CD4-positive, alpha-beta T cell (primary cell): ENCODE results near the gene FBXO38. TPM values are rescaled to one million over a fixed set of nuclear protein-coding genes. Genes with fewer than 3 reads are reported as not detected.

Experiments
- ATAC-seq: fragments of 200-7000 bp; cut with Tn5 transposase; one replicate; pipeline ENCODE4 v1.10.0; 2022; ENCODE audit warnings: mild to moderate bottlenecking; ENCODE audit not compliant: poor library complexity
- CTCF ChIA-PET: fragments of 350-600 bp; sonication (Branson Sonifier 250); formaldehyde crosslinking; loops from one replicate; lab custom pipeline; 2021; ENCODE audit warnings: antibody characterized with exemption, inconsistent platforms; lab: Charles Lee
- POLR2A ChIA-PET: fragments of 350-600 bp; sonication (Branson Sonifier 250); formaldehyde crosslinking; loops from one replicate; lab custom pipeline; 2021; ENCODE audit warnings: antibody characterized with exemption, inconsistent platforms; lab: Charles Lee
- DNase-seq, 14 experiments: peaks; one replicate each; pipeline ENCODE4 v3.0.0-alpha.2; 2013 to 2020; ENCODE audit warnings: mixed read lengths in 2 of 14
- H3K27ac ChIP-seq, 2 donors: one replicate each; pipeline versions ENCODE4 v1.5.1 to v1.7.0; 2013; ENCODE audit warnings: low read length in 2 of 2, low read depth in 1 of 2, mild to moderate bottlenecking in 1 of 2
- H3K27me3 ChIP-seq, 2 experiments: 1 replicate in 1 of 2; 2 replicates in 1 of 2; pipeline versions ENCODE4 v1.6.1 to v1.7.0; 2013; ENCODE audit warnings: low read length in 2 of 2, control low read depth in 1 of 2, mild to moderate bottlenecking in 1 of 2, moderate library complexity in 1 of 2; ENCODE audit not compliant: insufficient read depth in 2 of 2, control insufficient read depth in 1 of 2
- H3K36me3 ChIP-seq: one replicate; pipeline ENCODE4 v1.6.1; 2013; ENCODE audit warnings: low read length, control low read depth; ENCODE audit not compliant: insufficient read depth
- H3K4me1 ChIP-seq: one replicate; pipeline ENCODE4 v1.6.1; 2013; ENCODE audit warnings: low read length, control low read depth; ENCODE audit not compliant: insufficient read depth
- H3K4me3 ChIP-seq: one replicate; pipeline ENCODE4 v1.5.1; 2013; ENCODE audit warnings: mild to moderate bottlenecking, low read length, moderate library complexity
- H3K9me3 ChIP-seq, 2 experiments: 1 replicate in 1 of 2; 2 replicates in 1 of 2; pipeline versions ENCODE4 v1.6.1 to v1.7.0; 2013; ENCODE audit warnings: low read length in 2 of 2, mild to moderate bottlenecking in 2 of 2, control low read depth in 1 of 2, moderate library complexity in 1 of 2; ENCODE audit not compliant: control insufficient read depth in 1 of 2, insufficient read depth in 1 of 2
- H3K27ac Mint-ChIP-seq: one replicate; pipeline ENCODE4 v1.8.0; 2020; ENCODE audit warnings: mixed read lengths
- H3K27me3 Mint-ChIP-seq: one replicate; pipeline ENCODE4 v1.8.0; 2021; ENCODE audit warnings: mixed read lengths
- H3K36me3 Mint-ChIP-seq: one replicate; pipeline ENCODE4 v1.8.0; 2021; ENCODE audit warnings: low read depth, mixed read lengths
- H3K4me1 Mint-ChIP-seq: one replicate; pipeline ENCODE4 v1.8.0; 2021; ENCODE audit warnings: low read depth, mixed read lengths
- H3K4me3 Mint-ChIP-seq: one replicate; pipeline ENCODE4 v1.8.0; 2020; ENCODE audit warnings: mild to moderate bottlenecking, mixed read lengths
- H3K9me3 Mint-ChIP-seq: one replicate; pipeline ENCODE4 v1.8.0; 2020; ENCODE audit warnings: mixed read lengths
- CTCF ChIP-seq: fragments of 200-600 bp; IDR thresholded peaks from one replicate; pipeline ENCODE4 v1.8.0; 2022; ENCODE audit warnings: antibody characterized with exemption, mild to moderate bottlenecking
- intact Hi-C, 2 experiments: fragments of 100-400 bp; cut with DNase I in 1 of 2; cut with micrococcal nuclease in 1 of 2; formaldehyde crosslinking; loops; one replicate each; pipeline versions ENCODE4 v1.15.1 to v1.9.0; 2023 to 2025; cut with DNase I, micrococcal nuclease
- total RNA-seq, 174 experiments: library from RNA in 2 of 174; stranded (reverse) in 2 of 174; gene quantifications; one replicate each; pipeline ENCODE4 v1.2.3 and lab custom pipeline; 2021 to 2026

The FBXO38 gene
- total RNA-seq, 2 experiments from 2014 or later: 45.7 to 47.3 TPM

GRCh38 chr5:148406406-148406805, 22.6 kb downstream of the FBXO38 start:
- Mint-ChIP-seq H3K9me3 (no peaks in the 10 kb centered on the region), H3K27ac (no peak overlapping the region), H3K4me3 (no peak overlapping the region), H3K36me3 (peaks cover 95% of the 10 kb centered on the region), H3K4me1 (peaks cover 22% of the 10 kb centered on the region), H3K27me3 (no peaks in the 10 kb centered on the region)
- Histone ChIP-seq H3K4me3 (no peak overlapping the region), H3K9me3 (no peaks in the 10 kb centered on the region), H3K27me3 (no peaks in the 10 kb centered on the region), H3K4me1 (no peaks in the 10 kb centered on the region), H3K36me3 (peaks cover 92% of the 10 kb centered on the region), H3K27ac (no peak overlapping the region)
- ATAC-seq (no peak), DNase-seq (no peak)
- POLR2A ChIA-PET: no interaction called here
- CTCF ChIA-PET: no interaction called here
- no peak for TF ChIP-seq CTCF
- intact Hi-C loops: no loop called here

GRCh38 chr5:148408092-148408491, 24.3 kb downstream of the FBXO38 start:
- intact Hi-C loops: no loop called here
- DNase-seq (no peak), ATAC-seq (no peak)
- Mint-ChIP-seq H3K36me3 (peaks cover 92% of the 10 kb centered on the region), H3K27me3 (no peaks in the 10 kb centered on the region), H3K27ac (no peak overlapping the region), H3K4me1 (peaks cover 16% of the 10 kb centered on the region), H3K9me3 (no peaks in the 10 kb centered on the region), H3K4me3 (no peak overlapping the region)
- TF ChIP-seq CTCF: no peak
- Histone ChIP-seq H3K27ac (no peak overlapping the region), H3K4me1 (no peaks in the 10 kb centered on the region), H3K27me3 (no peaks in the 10 kb centered on the region), H3K9me3 (no peaks in the 10 kb centered on the region), H3K36me3 (peaks cover 93% of the 10 kb centered on the region), H3K4me3 (no peak overlapping the region)
- POLR2A ChIA-PET: interaction anchor here (1.2 kb wide), 1 partner anchor 16 kb away, joined by 3 read pairs; no protein-coding TSS in a partner anchor
- CTCF ChIA-PET: interaction anchor here (1.2 kb wide), 1 partner anchor 14 kb away, joined by 3 read pairs; no protein-coding TSS in a partner anchor

- H3K36me3 ChIP-seq: peaks cover 95% of the 10 kb centered on the region
- no peak overlapping the region for H3K27ac ChIP-seq
- Mint-ChIP-seq H3K27me3 (no peaks in the 10 kb centered on the region), H3K4me1 (peaks cover 6% of the 10 kb centered on the region), H3K9me3 (no peaks in the 10 kb centered on the region), H3K36me3 (peaks cover 96% of the 10 kb centered on the region), H3K27ac (no peak overlapping the region), H3K4me3 (no peak overlapping the region)
- H3K9me3 ChIP-seq: no peaks in the 10 kb centered on the region
- H3K4me1 ChIP-seq: no peaks in the 10 kb centered on the region
- no peak for TF ChIP-seq CTCF
- H3K4me3 ChIP-seq: no peak overlapping the region
- intact Hi-C loops: no loop called here
- POLR2A ChIA-PET: interaction anchor here (0.6 to 1.4 kb wide), 2 partner anchors 9 to 28 kb away, joined by 3 to 4 read pairs; partner anchors contain the start of gene FBXO38
- ATAC-seq (no peak), DNase-seq (no peak)
- no peaks in the 10 kb centered on the region for H3K27me3 ChIP-seq
- CTCF ChIA-PET: no interaction called here
Measured at GRCh38 chr5:148412124-148412523, 28.4 kb downstream of the FBXO38 start.
